T-helper 1 cell (primary cell): ENCODE data around the gene SHB.

Experiments
- DNase-seq, 5 donors: peaks; one replicate each; pipeline ENCODE4 v3.0.0-alpha.2; 2012 to 2020

Gene SHB

DNA sequence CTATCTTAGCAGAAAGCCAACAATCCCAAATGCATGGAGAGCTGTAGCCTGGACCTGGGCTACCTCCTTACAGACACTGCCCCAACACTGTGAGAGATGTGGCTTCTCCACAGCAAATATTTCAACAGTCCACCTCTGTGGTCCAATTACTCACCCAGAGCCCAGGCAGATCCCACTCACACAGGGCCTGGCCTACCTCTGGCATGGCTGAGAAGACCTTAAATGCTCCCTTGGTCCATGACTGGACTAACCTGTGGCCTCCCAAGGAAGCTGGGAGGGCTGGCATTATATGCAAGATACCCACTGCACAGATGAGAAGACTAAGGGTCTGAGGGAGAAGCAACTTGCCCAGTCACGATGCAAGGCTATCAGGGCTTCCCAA, 142.3 kb downstream of the SHB start:
- no peak for DNase-seq

DNA sequence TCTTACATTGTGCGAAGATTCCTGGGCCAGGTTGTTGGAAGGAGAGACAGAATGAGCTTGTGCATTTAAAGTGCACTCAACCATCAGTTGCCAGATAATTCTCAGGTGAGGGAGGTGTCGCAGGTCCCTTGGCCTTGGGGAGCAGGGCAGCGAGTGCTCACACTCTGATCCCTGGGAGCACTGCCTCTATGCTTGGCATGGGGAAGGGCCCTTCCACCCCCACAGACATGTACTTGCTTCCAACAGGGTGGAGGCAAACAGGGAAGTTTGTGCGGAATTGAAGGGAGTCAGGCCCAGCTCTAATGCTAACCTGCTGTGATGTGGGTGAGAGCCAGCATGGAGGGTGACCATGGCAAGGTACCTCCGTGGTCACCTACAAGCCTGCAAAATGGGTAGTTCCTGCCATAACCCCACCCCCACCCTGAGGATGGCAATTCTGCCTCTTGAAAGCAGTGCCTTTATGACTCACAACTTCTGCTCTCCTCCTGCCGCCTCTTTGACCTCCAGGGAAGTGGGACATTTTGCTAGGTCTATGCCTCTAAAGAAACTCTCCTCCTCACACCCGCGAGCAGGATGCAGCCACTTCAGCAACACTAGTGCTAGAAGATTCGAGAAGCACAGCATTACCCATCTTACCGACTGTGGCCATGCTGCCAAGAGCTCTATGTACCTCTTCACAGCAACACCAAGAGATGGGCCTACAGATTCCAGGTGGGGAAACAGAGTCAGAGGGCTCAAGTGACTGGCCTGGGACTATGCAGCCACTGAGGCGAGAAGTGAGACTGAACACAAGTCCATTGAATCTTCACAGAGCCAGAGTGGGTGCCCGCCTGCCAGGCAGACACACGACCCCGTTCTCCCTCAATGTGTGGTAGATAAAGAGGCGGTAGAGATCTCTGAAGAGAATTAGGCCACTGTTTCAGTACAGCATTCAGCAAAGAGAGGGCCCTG, 143.0 kb downstream of the SHB start:
- peak in 1 of 5 donors; percentile 10 for DNase-seq

DNA sequence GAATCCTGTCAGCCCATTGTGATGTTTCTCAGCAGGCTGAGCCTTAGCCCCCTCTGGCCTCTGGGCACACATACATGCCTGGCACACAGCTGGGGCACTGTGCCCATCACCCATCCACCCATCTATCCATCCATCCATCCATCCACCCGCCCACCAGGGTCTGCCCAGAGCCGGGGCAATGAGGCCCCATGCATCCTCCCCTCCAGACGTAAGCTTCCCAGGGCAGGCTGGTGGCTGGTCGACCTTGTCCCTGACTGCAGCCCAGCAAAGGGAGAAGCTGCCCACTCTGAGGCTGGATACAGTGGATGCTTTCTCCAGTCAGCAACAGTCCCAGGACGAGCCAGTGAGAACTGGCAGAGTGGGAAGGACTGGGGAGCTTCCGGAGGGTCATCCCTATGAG, 144.0 kb downstream of the SHB start:
- no peak for DNase-seq

DNA sequence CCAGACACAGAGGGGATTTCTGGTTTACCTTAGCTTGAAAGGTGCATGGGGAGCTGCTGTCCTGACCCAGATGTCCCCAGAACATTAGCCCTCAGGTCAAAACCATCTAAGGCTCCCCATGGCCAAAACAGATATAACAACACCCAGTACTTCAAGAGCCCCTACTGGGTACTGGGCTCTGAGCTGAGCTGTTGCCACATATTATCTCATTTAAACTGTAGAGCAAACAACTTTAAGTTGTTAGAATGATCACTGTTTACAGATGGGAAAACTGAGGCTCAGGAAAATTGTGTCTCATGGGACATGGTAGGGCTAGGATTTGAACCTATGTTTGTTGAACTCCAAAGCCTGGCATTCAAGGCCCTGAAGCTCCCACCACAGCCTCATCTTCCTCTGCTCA, 144.5 kb downstream of the SHB start:
- no peak for DNase-seq

DNA sequence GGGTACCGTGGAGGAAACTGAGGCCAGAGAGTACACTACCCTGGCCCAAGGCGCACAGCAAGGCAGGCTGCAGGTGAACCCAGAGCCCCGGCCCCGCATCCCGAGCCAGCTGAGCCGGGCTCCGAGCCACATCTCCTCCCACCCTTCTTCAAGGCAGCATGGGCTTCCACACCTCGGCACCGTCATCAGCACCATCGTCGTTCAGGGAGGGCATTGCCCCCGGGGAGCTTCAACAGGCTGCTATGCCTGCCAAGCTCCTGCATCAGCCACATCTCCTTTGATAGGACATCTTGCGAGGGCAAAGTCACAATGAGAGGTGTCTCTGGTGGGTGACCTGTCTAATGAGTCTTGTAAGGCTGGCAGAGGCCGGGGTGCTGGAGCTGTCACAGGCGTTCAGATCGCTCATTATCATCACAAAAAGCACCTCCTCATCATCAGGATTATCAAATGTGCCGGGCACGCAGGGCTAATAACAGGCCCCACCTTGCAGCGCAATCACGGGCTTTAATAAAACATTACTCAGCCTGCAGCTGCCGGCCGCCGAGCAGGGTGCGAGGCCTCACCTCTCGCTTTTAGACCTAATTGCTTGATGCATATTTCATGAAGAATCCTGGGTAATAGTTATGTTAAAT, 145.1 kb downstream of the SHB start:
- DNase-seq = no peak

DNA sequence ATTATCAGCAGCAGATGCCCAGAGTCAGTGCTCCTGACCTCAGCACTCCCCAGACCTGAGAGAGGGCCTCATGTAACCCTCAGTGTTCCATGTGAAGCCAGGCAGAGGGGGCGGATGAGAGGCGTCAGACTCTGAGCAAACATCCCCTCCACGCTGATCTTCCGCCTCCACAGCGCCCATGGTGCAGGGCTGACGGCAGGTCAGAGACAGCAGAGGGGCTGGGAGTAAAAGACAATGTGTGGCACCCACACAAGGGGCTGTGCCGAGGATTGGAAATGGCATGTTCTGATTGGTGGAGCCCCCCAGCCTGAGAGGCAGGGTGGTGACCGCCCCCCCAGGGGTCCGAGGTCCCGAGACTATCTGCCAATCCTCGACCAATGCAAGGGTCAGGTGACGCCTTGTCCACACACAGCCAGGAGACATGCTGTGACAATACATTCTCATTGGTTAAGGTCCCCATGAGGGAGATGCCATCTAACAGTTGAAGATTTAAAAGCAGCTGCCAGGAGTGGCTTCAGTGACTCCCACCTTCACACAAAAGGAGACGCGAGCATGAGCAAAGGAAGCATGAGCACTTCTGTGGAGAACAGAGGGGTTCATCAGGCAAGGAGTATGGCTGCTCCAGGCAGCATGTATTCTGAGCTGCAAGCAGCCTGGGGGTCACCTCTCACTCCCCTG, 145.8 kb downstream of the SHB start:
- DNase-seq = no peak

DNA sequence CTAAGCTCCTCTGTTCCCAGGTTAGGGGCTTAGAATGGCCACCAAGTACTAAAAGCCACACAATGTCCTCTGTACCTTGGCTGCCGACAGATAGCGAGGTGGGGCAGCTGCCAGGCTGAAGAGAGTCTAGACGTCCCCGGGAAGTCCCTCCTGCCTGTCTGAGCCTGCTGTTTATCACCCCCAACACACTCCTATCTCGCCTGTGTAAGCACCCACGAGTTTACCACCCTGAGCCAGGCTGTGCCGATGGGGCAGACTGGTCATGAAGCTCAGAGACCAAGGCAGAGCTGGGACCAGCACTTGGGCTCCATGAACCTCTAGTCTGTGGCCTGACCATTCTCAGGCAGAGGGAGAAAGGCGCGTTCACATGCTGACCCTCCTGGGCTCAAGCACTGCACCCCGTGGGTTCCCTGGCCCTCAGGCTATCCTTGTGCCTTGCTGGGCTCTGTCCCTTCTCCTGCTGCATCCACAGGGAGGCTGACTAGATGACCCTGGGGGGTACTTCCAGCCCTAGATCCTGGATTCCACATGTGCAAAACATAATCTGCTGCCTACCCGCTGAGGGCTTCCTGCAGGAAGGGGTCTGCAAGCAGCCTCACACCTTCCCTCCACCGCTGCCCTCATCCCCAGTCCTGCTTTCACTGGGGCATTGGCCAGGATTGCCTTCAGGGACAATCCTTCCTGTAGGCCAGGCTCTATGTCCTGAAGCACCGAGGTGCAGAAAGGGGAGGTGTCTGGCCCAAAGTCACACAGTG, 146.5 kb downstream of the SHB start:
- no peak for DNase-seq

DNA sequence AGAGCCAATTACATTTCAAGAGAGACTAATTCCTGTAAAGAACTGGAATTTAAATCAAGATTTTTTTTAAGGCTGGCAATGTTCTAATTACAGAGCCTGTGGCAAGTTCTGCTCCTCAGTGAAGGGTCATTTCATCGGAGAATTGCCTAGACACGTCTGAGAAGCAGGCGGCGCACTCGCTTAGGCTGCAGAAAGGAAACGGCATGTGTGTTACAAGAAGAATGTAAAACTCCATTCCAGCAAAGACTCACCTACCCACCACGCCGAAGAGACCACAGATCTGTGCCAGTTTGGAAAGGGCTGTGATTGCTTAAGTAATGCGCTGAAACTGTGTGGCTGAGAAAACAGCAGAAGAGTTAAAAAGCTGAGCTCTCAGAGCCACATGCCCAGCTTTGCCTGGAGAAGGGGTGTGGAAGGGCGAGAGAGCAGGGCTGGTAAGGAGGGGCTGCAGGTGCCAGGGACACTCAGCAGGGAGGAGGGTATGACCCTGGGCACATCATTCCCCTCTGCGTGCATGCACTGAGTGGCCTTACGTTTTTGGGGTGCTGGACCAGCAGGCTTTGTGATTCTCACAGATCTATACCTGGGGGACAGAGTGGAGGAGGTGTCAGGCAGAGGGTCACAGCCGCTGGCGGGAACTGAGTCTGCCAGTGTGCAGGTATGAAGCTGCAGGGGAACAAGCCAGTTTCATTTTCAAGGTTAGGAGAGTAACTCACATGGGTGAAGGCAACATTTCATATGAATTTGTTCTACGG, 147.3 kb downstream of the SHB start:
- no peak for DNase-seq

DNA sequence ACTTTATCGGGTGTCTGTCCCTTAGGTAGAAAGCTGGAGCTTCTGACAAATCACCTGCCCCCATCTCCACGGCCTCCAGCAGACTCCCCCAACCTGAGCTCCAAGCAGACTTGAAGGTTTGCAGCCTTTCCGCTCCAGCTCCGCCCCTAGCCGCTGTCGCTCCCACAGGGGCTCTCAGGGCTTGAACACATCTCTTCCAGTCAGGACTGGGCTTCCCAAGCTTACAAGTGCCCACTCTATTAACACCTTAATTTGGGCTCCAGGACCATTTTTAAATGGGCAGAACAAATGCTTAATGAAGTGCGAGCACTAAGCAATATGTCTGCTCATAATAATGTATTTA, 147.9 kb downstream of the SHB start:
- no peak for DNase-seq

DNA sequence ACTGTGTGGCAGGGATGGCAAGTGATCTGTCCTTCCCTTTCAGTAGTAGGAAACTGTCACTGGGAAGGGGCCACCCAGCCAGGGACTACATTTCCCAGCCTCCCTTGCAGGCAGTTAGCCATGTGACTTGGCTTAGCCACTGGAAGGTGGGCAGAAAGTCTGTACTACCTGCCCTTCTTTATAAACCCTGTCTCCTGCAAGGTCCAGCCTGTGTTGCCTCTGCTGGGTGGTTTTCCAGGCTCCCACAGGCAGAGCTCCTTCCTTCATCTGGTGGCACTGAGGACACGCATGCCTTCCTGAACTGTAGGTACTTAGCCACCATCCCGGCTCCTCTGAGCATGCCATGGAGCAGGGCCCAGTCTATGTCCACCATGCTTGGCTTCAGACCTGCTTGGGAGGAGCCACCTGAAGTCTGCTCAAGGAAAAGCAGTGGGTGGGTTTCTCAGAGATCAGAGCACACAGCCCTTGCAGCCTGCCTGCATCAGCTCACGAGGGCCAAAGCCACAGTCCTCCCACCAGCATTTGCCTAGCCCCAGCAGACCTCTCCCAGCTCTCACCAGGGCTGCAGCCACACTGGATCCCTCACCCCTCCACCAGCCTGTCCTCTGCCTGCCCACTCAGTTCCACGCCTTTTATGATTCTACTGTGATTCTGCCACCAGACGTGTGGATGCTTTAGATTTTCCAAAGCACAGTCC, 148.4 kb downstream of the SHB start:
- DNase-seq = no peak

DNA sequence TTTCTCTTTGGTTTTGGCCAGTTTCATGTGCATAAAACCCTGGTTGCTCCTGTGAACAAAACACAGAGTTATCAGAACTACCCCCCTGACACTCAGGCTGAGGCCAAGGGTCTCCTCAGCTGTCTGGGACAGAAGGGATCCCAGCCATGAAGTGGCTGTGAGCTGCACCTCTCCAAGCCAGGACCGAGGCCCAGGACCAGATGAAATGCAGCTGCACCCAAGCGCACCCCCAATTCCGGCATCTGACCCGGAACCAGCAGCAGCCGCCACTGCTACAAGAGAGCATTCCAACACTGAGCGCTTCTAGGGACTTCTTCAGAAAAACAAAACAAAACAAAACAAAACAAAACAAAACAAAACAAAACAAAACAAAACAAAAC, 149.1 kb downstream of the SHB start:
- DNase-seq = no peak

DNA sequence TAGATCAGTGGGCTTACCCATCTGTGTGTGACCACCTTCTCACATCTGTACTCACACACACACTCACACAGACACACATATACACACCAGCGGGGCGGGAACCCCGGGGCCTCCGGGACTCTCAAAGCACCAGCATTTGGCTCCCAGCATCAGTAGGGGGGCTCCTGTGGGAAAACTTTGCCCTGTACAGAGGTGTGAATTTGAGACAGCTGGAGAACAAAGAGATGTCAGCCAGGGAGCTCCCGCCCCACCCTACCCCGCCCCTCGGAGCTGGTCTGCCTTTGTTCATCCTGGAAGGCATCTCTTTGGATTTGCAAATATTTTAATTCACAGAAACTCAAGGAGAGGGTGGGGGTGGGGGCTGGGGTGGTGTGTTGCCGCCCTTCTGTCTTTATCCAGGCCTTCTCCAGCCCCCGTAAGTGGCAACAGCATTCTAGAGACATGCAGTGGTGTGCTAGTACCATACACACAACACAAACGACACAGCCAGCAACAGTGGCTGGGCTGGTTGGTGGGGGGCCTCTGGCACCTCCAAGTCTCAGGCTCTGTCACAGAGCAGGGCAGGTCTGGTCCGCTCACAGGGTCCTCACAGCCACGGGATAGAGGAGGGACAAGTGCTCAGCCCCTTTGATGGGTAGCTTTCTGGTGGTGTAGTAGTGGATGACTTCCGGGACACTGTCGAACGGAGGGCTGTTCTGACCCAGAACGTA, 149.6 kb downstream of the SHB start:
- no peak for DNase-seq

DNA sequence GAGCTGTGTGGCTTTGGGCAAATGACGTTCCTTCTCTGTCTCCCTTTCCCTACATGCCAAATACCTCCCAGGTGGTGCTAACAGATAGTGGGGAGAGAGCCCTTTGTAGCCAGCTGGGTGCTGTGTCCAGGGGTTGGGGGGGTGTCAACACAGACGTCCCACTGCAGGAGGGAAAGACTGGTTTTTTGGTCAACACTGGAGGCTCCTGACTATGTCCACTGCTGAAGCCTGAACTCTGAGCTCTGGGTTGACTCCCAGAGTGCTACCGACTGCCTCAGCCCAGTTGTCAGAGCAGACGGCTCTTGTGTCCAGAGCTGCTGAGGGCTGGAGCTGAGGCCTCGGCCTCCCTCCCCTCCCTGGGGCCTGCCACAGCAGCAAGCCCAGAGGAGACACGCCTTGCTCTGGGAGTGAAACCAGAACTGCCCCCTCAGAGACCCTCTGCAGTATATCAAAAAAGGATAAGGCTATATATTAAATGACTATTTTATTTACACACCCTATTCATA, 150.3 kb downstream of the SHB start:
- DNase-seq = no peak

DNA sequence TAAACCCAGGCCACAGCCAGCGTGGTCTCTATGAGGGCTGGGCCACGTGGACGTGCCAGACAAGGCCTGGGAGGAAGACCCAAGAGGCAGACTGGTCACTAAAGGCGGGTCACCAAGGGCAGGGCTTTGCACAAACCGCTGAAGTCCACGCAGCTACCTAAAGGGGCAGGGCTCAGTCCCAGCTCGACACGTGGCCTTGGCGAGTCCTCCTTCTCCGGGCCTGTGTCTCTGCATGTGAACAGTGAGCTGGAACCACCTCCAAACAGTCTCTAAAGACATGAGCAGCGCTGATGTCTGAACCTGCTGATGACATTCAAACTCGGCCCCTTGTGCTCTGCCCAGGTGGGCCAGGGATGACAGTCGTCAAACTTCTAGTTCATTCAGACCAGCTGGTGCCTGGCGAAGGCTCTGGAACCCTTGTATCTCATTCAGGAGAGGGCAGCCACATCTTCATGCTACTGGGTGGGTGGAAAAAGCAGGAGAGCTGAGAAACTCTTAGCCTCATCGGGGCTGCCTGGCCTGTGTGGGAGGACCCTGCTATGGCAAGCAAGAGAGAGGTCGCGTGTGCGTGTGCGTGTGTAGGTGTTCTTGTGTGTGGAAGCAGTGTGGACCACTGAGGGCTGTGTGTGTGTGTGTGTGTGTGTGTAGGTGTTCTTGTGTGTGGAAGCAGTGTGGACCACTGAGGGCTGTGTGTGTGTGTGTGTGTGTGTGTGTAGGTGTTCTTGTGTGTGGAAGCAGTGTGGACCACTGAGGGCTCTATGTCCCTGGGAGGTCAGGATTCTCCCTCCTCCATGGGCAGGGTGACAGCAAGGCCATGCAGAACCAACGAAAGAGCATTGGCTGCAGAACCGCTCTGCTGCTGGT, 151.0 kb downstream of the SHB start:
- no peak for DNase-seq

DNA sequence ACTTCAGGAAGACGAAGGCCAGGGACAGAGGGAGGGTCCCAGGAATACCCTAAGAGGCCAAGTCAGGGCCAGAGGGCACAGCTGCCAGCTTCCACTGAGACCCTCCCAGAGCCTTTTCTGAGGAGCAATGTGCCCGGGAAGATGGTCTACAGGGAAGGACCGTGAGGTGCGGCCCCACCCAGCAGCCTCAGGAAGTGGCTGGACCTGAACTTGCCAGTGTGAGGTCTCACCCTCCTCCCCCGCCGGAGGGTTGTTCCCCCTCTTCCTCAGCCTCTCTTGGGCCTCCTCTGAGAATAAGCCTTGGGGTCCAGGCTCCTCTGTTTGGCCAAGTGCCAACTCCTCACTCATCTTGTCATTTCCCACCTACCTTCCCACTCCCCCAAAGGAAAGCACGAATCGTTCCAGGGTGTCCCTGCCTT, 151.7 kb downstream of the SHB start:
- no peak for DNase-seq

DNA sequence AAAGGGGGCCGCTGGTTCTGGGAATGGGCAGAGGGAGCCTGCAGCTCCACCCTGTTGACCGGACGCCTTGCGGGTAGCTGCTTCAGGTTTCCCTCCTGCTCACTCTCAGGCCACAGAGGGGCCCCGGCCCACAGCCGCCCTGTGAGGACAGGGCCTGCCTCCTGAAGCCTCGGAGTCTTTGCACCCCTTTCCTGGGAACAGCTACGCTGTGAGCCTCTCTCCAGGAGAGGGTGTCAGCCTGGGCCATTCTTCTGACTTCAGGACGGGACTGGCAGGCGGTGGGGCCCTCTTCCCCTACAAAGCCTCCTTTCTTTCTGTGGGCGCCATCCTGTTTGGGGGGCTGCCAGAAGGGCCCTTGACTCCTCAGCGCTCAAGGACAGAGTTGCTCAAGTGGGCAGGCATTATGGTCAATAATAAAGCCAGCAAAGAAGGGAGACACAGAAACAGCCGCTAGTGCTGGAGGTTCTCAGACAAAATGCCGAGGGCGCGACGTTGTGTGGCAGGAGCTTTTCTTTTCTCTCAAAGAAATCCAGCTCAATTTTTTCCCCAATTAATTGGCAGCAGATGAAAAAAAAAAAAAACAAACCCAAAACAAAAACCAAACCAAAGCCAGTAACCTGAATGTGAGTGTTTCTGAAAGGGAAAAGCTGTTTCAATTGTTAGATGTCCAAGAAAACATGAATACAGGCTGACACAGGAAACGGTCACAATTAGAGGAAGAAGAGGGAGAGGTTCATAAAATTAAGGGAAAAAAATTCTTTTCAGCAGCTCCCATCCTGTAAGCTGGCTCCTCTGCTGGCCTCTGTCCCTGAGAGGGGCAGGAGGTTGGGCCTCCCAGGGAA, 152.3 kb downstream of the SHB start:
- DNase-seq = no peak

DNA sequence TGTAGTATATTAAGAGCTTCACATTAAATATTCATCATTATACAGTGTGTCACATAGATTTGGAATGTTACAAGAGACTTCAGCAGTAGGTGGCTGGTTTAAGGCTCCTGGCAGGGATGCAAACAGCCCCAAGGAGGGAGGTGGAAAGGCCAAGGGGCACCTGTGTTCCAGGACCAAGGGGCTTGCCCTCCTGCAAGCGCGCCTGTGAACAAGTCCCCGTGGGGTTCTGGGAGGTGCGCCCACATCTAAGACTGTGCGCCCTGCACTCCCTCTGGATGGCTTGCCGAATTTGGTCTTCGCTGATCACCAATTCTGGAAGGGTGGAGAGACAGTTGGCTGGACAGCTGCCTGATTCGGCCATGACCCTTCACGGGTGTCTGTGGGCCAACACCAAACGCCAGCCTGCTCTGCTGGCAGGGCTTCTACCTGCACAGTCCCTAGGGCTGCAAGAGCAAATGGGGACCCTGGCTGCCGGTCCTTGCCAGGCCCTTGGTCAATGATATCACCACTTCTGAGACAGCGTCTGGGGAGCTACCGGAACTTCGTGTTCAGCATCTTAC, 153.0 kb downstream of the SHB start:
- no peak for DNase-seq

DNA sequence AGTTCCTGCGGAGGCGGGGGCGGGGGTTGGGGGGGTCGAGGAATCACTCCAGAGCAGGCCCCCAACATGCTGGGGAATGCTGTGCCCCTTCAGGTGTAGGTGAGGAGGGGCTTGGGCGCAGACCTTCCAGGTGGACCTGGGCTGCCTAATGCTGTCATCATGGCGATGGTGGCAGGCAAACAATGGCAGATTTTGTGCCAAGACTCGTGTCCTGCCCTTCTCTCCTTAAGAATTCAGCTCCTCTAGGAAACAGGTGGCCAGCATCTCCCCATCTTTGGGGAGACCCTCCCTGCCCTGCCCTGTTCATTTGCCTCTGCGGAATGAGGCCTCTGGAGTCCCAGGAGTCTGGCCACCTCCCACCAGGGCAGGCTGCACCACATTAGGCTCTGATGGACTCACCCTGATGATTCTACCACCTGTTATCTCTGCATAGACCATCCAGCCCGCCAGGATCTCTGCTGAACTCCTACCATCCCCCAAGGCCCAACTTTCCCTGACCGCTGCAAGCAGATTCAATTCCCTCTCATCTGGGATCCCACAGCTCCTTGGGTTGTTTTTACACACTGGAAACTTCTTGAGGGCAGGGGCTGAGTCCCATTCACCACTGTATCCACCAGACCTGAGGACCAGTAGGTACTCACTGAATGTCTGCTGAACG, 154.2 kb downstream of the SHB start:
- no peak for DNase-seq
